Esophagus squamous epithelium (tissue), 5 donors: ENCODE results near the gene LYRM1. TPM values are rescaled to one million over a fixed set of nuclear protein-coding genes. Genes with fewer than 3 reads are reported as not detected.

Experiments
- DNase-seq: peaks from one replicate; lab custom pipeline; 2025; lab: John Stamatoyannopoulos, UW
- H3K27ac ChIP-seq, 4 donors: fragments of 200-600 bp; sonication (generic); one replicate each; pipeline ENCODE4 v1.5.1; 2016 to 2019; ENCODE audit warnings: mild to moderate bottlenecking in 1 of 4
- H3K27me3 ChIP-seq, 4 donors: fragments of 200-600 bp; sonication (generic); 1 replicate in 3 of 4; 2 replicates in 1 of 4; pipeline versions ENCODE4 v1.5.1 to v1.6.0; 2017 to 2021; ENCODE audit warnings: antibody characterized with exemption in 1 of 4
- H3K36me3 ChIP-seq, 3 donors: fragments of 200-600 bp; sonication (generic); one replicate each; pipeline ENCODE4 v1.5.1; 2016 to 2019
- H3K4me1 ChIP-seq, 3 donors: fragments of 200-600 bp; sonication (generic); one replicate each; pipeline ENCODE4 v1.5.1; 2017 to 2019
- H3K4me3 ChIP-seq, 4 donors: fragments of 200-600 bp; sonication (generic); 1 replicate in 3 of 4; 2 replicates in 1 of 4; pipeline ENCODE4 v1.5.1; 2016 to 2019; ENCODE audit warnings: mild to moderate bottlenecking in 2 of 4, moderate library complexity in 1 of 4
- H3K9me3 ChIP-seq, 3 donors: fragments of 200-600 bp; sonication (generic); one replicate each; pipeline ENCODE4 v1.5.1; 2016 to 2019
- CTCF ChIP-seq, 6 experiments: fragments of 450-650 bp in 4 of 6; fragments of 200-600 bp in 2 of 6; sonication (generic) in 2 of 6; IDR thresholded peaks; one replicate each; pipeline ENCODE4 v1.5.1; 2016 to 2019; ENCODE audit warnings: antibody characterized with exemption in 6 of 6, mild to moderate bottlenecking in 4 of 6, moderate library complexity in 4 of 6
- POLR2A ChIP-seq, 4 donors: fragments of 450-650 bp; IDR thresholded peaks; one replicate each; pipeline ENCODE4 v1.6.1; 2017; ENCODE audit warnings: antibody characterized with exemption in 4 of 4, mild to moderate bottlenecking in 4 of 4, moderate library complexity in 3 of 4
- WGBS, 2 donors: methylation state at CpG; one replicate each; pipeline ENCODE4 v1.1.5; 2018; 5-methylcytosine and 5-hydroxymethylcytosine counted together
- intact Hi-C: fragments of 100-400 bp; cut with DNase I; formaldehyde crosslinking; loops from one replicate; pipeline ENCODE4 v1.15.0; 2022
- total RNA-seq, 4 donors: library from RNA; depleted of rRNA; stranded (reverse); fragments of >200 nt; gene quantifications; one replicate each; pipeline ENCODE4 v1.1.0, GENCODE V29; 2016
- donor health status: DM: yes; HTN: yes; CAD: no.

LYRM1 gene
- total RNA-seq, 4 donors from 2014 or later, result 21.9 to 37.9 (median 34.3) TPM

GRCh38 chr16:20878682-20879147, 21.9 kb upstream of the LYRM1 start:
- no peaks in the 10 kb centered on the region for H3K9me3 ChIP-seq
- no peak for DNase-seq
- 45 to 57% methylated on average over 5 of the region's 5 CpGs for WGBS, 2 donors
- TF ChIP-seq CTCF (IDR thresholded peaks at IDR 0.05), result no peak
- no peak for TF ChIP-seq POLR2A (IDR thresholded peaks at IDR 0.05)
- no peaks in the 10 kb centered on the region for H3K36me3 ChIP-seq
- H3K27ac ChIP-seq, result peak overlapping the region in 3 of 4 donors; percentile 65 to 74 (median 66)
- H3K4me1 ChIP-seq, result peaks cover 17 to 82% (median 31%) of the 10 kb centered on the region in 3 donors
- no peak overlapping the region for H3K4me3 ChIP-seq
- intact Hi-C loops, result no loop called here
- H3K27me3 ChIP-seq, result no peaks in the 10 kb centered on the region

- 16 to 20% methylated on average over 7 of the region's 7 CpGs for WGBS, 2 donors
- no peaks in the 10 kb centered on the region for H3K27me3 ChIP-seq
- no peaks in the 10 kb centered on the region for H3K36me3 ChIP-seq
- no peak overlapping the region for H3K4me3 ChIP-seq
- peak overlapping the region; percentile 10 to 74 (median 66) for H3K27ac ChIP-seq
- TF ChIP-seq POLR2A (IDR thresholded peaks at IDR 0.05) (no peak), CTCF (IDR thresholded peaks at IDR 0.05) (no peak)
- H3K9me3 ChIP-seq, result no peaks in the 10 kb centered on the region
- DNase-seq, result no peak
- intact Hi-C loops, result no loop called here
- H3K4me1 ChIP-seq, result peaks cover 13 to 82% (median 36%) of the 10 kb centered on the region in 3 donors
Measured at GRCh38 chr16:20879175-20880040, 21.2 kb upstream of the LYRM1 start.

- intact Hi-C loops, result no loop called here
- TF ChIP-seq CTCF (IDR thresholded peaks at IDR 0.05) (no peak), POLR2A (IDR thresholded peaks at IDR 0.05) (no peak)
- no peaks in the 10 kb centered on the region for H3K27me3 ChIP-seq
- WGBS, 2 donors, result 58 to 74% methylated on average over 3 of the region's 3 CpGs
- peaks cover 7 to 75% (median 34%) of the 10 kb centered on the region in 3 donors for H3K4me1 ChIP-seq
- no peak for DNase-seq
- no peak overlapping the region for H3K27ac ChIP-seq
- no peak overlapping the region for H3K4me3 ChIP-seq
- H3K9me3 ChIP-seq, result no peaks in the 10 kb centered on the region
- H3K36me3 ChIP-seq, result no peaks in the 10 kb centered on the region
Measured at GRCh38 chr16:20880867-20881502, 19.6 kb upstream of the LYRM1 start.

GRCh38 chr16:20881503-20881878, 19.1 kb upstream of the LYRM1 start:
- Histone ChIP-seq H3K27ac (no peak overlapping the region), H3K27me3 (no peaks in the 10 kb centered on the region)

More at GRCh38 chr16:20881503-20881878, 19.1 kb upstream of the LYRM1 start:
- TF ChIP-seq CTCF (IDR thresholded peaks at IDR 0.05), result no peak
- TF ChIP-seq POLR2A (IDR thresholded peaks at IDR 0.05), result no peak
- no peak for DNase-seq
- no peaks in the 10 kb centered on the region for H3K36me3 ChIP-seq
- no peaks in the 10 kb centered on the region for H3K9me3 ChIP-seq
- 71 to 85% methylated on average over 5 to 6 of the region's 6 CpGs for whole genome bisulfite sequencing, 2 donors
- no peak overlapping the region for H3K4me3 ChIP-seq
- peaks cover 7 to 80% (median 34%) of the 10 kb centered on the region in 3 donors for H3K4me1 ChIP-seq
- intact Hi-C loops, result no loop called here
